ENCODE data around the gene XPNPEP1.

DNA sequence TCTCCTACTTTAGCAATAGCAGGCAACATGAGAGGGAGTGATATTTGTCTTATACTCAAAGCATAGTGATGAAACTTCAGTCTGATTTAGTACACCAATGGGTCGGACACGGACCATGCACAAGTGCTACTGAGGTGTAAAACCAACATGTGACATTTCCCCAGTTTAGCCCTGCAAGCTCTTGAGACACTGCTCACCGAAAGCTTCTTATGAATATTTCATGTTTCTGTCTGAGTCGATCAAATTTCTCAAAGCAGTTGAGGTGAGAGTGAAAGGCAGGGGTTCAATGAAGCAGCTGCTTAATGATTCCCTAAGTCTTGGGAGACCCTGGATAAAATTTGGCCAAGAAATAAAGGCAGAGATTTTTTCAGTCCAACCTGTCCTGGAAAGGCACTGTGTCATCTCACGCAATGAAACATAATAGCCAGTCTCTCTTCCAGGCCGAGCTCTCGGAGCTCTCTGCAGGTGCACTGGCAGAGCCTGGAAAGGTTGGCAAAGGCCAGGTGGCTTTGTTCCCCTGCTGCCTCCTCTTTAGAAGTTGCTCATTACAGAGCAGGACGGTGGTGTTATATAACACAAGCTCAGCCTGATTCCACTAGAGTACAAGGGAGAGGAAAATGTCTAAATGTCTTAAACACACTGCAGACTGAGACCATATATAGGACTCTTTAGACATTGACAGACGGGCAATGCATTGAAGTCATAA, 33.9 kb upstream of the XPNPEP1 start:
- TF ChIP-seq, protein P1, sequence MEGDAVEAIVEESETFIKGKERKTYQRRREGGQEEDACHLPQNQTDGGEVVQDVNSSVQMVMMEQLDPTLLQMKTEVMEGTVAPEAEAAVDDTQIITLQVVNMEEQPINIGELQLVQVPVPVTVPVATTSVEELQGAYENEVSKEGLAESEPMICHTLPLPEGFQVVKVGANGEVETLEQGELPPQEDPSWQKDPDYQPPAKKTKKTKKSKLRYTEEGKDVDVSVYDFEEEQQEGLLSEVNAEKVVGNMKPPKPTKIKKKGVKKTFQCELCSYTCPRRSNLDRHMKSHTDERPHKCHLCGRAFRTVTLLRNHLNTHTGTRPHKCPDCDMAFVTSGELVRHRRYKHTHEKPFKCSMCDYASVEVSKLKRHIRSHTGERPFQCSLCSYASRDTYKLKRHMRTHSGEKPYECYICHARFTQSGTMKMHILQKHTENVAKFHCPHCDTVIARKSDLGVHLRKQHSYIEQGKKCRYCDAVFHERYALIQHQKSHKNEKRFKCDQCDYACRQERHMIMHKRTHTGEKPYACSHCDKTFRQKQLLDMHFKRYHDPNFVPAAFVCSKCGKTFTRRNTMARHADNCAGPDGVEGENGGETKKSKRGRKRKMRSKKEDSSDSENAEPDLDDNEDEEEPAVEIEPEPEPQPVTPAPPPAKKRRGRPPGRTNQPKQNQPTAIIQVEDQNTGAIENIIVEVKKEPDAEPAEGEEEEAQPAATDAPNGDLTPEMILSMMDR (IDR thresholded peaks at IDR 0.05): no peak
- TF ChIP-seq TCF12 (IDR thresholded peaks at IDR 0.05): no peak
- TF ChIP-seq, protein P2, sequence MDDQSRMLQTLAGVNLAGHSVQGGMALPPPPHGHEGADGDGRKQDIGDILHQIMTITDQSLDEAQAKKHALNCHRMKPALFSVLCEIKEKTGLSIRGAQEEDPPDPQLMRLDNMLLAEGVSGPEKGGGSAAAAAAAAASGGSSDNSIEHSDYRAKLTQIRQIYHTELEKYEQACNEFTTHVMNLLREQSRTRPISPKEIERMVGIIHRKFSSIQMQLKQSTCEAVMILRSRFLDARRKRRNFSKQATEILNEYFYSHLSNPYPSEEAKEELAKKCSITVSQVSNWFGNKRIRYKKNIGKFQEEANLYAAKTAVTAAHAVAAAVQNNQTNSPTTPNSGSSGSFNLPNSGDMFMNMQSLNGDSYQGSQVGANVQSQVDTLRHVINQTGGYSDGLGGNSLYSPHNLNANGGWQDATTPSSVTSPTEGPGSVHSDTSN (IDR thresholded peaks at IDR 0.05): no peak
- TF ChIP-seq, protein P3, sequence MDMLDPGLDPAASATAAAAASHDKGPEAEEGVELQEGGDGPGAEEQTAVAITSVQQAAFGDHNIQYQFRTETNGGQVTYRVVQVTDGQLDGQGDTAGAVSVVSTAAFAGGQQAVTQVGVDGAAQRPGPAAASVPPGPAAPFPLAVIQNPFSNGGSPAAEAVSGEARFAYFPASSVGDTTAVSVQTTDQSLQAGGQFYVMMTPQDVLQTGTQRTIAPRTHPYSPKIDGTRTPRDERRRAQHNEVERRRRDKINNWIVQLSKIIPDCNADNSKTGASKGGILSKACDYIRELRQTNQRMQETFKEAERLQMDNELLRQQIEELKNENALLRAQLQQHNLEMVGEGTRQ (IDR thresholded peaks at IDR 0.05; ENCODE audit: borderline replicate concordance, low read depth, low read length): no peak
- TF ChIP-seq ELF1 (IDR thresholded peaks at IDR 0.05): no peak
- TF ChIP-seq FOXM1 (IDR thresholded peaks at IDR 0.05; ENCODE audit: low read depth): no peak
- no peak for TF ChIP-seq NFIC (IDR thresholded peaks at IDR 0.05; ENCODE audit: borderline replicate concordance)
- no peak for TF ChIP-seq SIN3A (IDR thresholded peaks at IDR 0.05; ENCODE audit: borderline replicate concordance, low read depth, low read length)
- TF ChIP-seq, protein P4, sequence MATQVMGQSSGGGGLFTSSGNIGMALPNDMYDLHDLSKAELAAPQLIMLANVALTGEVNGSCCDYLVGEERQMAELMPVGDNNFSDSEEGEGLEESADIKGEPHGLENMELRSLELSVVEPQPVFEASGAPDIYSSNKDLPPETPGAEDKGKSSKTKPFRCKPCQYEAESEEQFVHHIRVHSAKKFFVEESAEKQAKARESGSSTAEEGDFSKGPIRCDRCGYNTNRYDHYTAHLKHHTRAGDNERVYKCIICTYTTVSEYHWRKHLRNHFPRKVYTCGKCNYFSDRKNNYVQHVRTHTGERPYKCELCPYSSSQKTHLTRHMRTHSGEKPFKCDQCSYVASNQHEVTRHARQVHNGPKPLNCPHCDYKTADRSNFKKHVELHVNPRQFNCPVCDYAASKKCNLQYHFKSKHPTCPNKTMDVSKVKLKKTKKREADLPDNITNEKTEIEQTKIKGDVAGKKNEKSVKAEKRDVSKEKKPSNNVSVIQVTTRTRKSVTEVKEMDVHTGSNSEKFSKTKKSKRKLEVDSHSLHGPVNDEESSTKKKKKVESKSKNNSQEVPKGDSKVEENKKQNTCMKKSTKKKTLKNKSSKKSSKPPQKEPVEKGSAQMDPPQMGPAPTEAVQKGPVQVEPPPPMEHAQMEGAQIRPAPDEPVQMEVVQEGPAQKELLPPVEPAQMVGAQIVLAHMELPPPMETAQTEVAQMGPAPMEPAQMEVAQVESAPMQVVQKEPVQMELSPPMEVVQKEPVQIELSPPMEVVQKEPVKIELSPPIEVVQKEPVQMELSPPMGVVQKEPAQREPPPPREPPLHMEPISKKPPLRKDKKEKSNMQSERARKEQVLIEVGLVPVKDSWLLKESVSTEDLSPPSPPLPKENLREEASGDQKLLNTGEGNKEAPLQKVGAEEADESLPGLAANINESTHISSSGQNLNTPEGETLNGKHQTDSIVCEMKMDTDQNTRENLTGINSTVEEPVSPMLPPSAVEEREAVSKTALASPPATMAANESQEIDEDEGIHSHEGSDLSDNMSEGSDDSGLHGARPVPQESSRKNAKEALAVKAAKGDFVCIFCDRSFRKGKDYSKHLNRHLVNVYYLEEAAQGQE (IDR thresholded peaks at IDR 0.05; ENCODE audit: low read depth, low read length): no peak
- no peak for TF ChIP-seq RFX5 (IDR thresholded peaks at IDR 0.05; ENCODE audit: low read length)
- TF ChIP-seq TAF1 (IDR thresholded peaks at IDR 0.05; ENCODE audit: borderline replicate concordance, low read depth, low read length): no peak
- no peak for TF ChIP-seq POLR2AphosphoS5 (IDR thresholded peaks at IDR 0.05; ENCODE audit: low read depth, low read length)
- no peak for TF ChIP-seq MXI1 (IDR thresholded peaks at IDR 0.05; ENCODE audit: low read depth, low read length)

Measured in SK-N-SH (cell line).